Ascending aorta (tissue), 2 donors: Measurements from ENCODE around the gene CDK16. TPM values are rescaled to one million over a fixed set of nuclear protein-coding genes. Genes with fewer than 3 reads are reported as not detected.
A peak's percentile ranks its signal among the peaks of the same experiment; 100 is the strongest.

Source experiments
- DNase-seq, 2 donors: peaks; one replicate each; pipeline ENCODE4 v3.0.0-alpha.2; 2019; ENCODE audit warnings: low spot score in 2 of 2
- H3K27ac ChIP-seq, 2 donors: fragments of 200-600 bp; sonication (generic); one replicate each; pipeline ENCODE4 v1.5.1; 2016 to 2017; ENCODE audit warnings: mild to moderate bottlenecking in 1 of 2
- H3K27me3 ChIP-seq: fragments of 200-600 bp; sonication (generic); one replicate; pipeline ENCODE4 v1.5.1; 2017
- H3K36me3 ChIP-seq, 2 donors: fragments of 200-600 bp; sonication (generic); one replicate each; pipeline ENCODE4 v1.5.1; 2016
- H3K4me1 ChIP-seq, 2 donors: fragments of 200-600 bp; sonication (generic); one replicate each; pipeline ENCODE4 v1.5.1; 2016 to 2017; ENCODE audit warnings: mild to moderate bottlenecking in 1 of 2
- H3K4me3 ChIP-seq, 2 donors: fragments of 200-600 bp; sonication (generic); one replicate each; pipeline ENCODE4 v1.5.1; 2016 to 2017; ENCODE audit warnings: mild to moderate bottlenecking in 1 of 2
- H3K9me3 ChIP-seq, 2 donors: fragments of 200-600 bp; sonication (generic); one replicate each; pipeline ENCODE4 v1.5.1; 2016
- intact Hi-C: fragments of 100-400 bp; cut with DNase I; formaldehyde crosslinking; loops from one replicate; pipeline ENCODE4 v1.15.1; 2023
- total RNA-seq: library from RNA; depleted of rRNA; stranded (reverse); fragments of >200 nt; gene quantifications from one replicate; pipeline ENCODE4 v1.1.0, GENCODE V29; 2016
- TF ChIP-seq, protein P1 (sequence below), 3 experiments: fragments of 200-600 bp in 2 of 3; fragments of 450-650 bp in 1 of 3; sonication (generic) in 2 of 3; IDR thresholded peaks; one replicate each; pipeline ENCODE4 v1.5.1; 2016 to 2019; ENCODE audit warnings: antibody characterized with exemption in 3 of 3, mild to moderate bottlenecking in 1 of 3, moderate library complexity in 1 of 3

The CDK16 gene
- total RNA-seq, 1 donor from 2014 or later, result 87.4 TPM

DNA sequence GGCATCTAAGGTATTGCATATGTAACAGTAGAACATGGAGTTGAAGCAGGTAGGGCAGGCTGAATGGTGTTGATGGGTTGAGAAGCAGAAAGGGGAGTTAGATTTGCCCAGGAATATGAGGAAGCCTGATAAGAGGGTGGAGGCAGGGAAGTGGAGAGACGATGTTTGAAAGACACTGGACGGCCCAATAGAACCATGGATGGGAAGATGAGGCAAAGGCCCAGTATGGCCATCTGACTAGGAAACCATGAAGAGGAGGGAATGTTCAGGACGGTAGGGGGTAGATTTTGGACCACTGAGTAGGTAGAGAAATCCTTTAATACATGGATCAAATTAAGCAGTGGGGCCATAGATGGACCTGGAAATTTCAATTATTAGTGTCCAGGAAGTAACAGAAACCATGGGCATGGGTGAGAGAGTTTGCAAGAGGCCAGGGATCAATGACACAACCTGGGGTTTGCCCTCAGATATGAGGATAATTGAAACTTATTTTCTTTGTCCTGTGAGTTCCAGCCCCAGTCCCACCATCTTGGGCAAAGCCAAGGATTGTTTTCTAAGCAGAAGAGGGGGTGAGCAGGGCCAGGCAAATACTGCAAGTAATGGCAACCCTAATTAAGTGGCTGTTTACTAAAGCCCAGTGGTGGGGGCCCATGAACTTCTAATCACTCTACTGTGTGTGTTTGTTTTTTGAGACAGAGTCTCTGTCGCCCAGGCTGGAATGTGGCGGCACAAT is 11.8 kb downstream of the CDK16 start:
- Histone ChIP-seq H3K36me3 (peaks cover 29 to 39% of the 10 kb centered on the region in 2 donors), H3K4me1 (peaks cover 0 to 3% of the 10 kb centered on the region in 2 donors), H3K4me3 (no peak overlapping the region), H3K9me3 (no peaks in the 10 kb centered on the region), H3K27me3 (no peaks in the 10 kb centered on the region), H3K27ac (no peak overlapping the region)
- TF ChIP-seq, protein P1, sequence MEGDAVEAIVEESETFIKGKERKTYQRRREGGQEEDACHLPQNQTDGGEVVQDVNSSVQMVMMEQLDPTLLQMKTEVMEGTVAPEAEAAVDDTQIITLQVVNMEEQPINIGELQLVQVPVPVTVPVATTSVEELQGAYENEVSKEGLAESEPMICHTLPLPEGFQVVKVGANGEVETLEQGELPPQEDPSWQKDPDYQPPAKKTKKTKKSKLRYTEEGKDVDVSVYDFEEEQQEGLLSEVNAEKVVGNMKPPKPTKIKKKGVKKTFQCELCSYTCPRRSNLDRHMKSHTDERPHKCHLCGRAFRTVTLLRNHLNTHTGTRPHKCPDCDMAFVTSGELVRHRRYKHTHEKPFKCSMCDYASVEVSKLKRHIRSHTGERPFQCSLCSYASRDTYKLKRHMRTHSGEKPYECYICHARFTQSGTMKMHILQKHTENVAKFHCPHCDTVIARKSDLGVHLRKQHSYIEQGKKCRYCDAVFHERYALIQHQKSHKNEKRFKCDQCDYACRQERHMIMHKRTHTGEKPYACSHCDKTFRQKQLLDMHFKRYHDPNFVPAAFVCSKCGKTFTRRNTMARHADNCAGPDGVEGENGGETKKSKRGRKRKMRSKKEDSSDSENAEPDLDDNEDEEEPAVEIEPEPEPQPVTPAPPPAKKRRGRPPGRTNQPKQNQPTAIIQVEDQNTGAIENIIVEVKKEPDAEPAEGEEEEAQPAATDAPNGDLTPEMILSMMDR (IDR thresholded peaks at IDR 0.05), result no peak
- DNase-seq, result peak in 1 of 2 donors; percentile 37
- intact Hi-C loops, result loop anchor here (5.0 kb wide), 4 partner anchors 38 to 1247 kb away; partner anchors contain the start of genes ELK1, FTSJ1 and UBA1

DNA sequence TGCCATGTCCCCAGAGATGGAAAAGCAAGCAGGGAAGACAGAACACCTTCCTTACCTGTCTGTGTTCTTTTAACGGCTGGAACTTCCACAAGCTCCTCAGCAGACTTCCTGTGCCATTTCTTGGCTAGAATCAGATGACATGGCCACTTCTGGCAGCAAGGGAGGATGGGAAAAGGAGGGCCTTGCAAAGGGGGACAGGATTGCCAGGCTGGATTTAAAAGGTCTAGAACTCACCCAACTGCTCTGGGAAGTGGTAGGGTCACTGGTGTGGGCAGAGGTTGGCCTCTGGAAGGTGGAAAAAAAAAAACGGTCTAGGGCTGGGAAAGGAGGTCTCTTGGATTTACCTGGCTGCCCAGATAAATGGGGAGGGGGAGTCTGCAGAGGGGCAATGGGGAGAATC is 12.7 kb downstream of the CDK16 start:
- intact Hi-C loops, result loop anchor here (5.0 kb wide), 4 partner anchors 39 to 1246 kb away; partner anchors contain the start of genes ELK1, FTSJ1 and UBA1
- no peaks in the 10 kb centered on the region for H3K9me3 ChIP-seq
- no peak for DNase-seq
- H3K36me3 ChIP-seq, result peaks cover 20 to 30% of the 10 kb centered on the region in 2 donors
- H3K4me1 ChIP-seq, result peaks cover 0 to 3% of the 10 kb centered on the region in 2 donors
- H3K27me3 ChIP-seq, result no peaks in the 10 kb centered on the region
- no peak overlapping the region for H3K4me3 ChIP-seq
- H3K27ac ChIP-seq, result no peak overlapping the region
- TF ChIP-seq, protein P1 (IDR thresholded peaks at IDR 0.05), result no peak

DNA sequence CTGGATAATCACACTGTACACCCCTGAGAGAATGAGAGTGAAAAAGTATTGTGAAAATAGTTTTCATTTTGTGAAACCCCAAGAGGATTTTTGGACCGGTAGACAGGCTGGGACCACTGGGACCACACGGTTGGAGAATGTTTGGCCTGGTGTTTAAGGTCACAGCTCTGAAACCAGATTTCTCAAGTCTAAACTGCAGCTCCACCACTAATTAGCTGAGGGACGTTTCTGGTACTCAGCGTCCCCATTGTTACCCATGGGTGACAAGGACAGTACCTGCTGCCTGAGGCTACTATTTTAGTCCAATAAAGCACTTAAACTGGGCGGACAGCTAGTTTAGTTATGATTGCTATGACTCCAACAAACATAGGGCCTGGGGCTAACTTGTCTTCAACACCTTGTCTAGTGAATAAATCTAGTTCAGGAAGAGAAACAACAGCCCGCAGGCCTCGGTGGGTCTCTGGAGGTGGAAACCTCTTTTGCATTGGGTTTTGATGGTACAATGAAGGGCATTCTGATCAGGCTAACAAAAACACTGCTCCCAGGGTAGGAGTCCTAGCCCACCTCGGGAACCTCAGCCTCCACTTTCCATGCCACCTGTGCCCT is 13.8 kb downstream of the CDK16 start:
- Histone ChIP-seq H3K4me1 (peaks cover 0 to 3% of the 10 kb centered on the region in 2 donors), H3K36me3 (peaks cover 9 to 19% of the 10 kb centered on the region in 2 donors), H3K27me3 (no peaks in the 10 kb centered on the region), H3K9me3 (no peaks in the 10 kb centered on the region), H3K27ac (peak overlapping the region; percentile 89 to 98), H3K4me3 (peak overlapping the region; percentile 46 to 88)
- intact Hi-C loops, result loop anchor here (5.0 kb wide), 4 partner anchors 40 to 1245 kb away; partner anchors contain the start of genes ELK1, FTSJ1 and UBA1
- DNase-seq, result peak in 1 of 2 donors; percentile 66
- TF ChIP-seq, protein P1 (IDR thresholded peaks at IDR 0.05), result no peak

DNA sequence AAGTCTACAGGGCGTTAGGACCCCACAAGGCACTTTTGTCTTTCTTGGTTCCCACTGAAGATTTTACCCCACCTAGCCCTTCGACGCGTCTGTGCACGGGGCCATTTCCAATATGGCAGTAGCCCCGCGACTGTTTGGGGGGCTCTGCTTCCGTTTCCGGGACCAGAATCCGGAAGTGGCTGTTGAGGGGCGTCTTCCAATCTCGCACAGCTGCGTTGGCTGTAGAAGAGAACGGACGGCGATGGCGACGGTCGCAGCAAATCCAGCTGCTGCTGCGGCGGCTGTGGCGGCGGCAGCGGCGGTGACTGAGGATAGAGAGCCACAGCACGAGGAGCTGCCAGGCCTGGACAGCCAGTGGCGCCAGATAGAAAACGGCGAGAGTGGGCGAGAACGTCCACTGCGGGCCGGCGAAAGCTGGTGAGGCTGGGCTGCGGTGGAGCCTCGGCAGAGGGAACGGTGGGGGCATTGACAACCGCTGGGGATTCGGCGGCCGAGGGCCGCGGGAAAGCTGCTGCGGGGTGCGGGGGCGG is 14.4 kb downstream of the CDK16 start, which contains the start of gene USP11:
Gene USP11, plus strand, starts transcription at position 207 of the 530 bp plus-strand sequence. Its CDS starts 35 bp downstream, at position 242.
- Histone ChIP-seq H3K4me1 (peaks cover 0 to 3% of the 10 kb centered on the region in 2 donors), H3K4me3 (peak within 1 kb of the TSS; percentile 56 to 88), H3K36me3 (peaks cover 6 to 13% of the 10 kb centered on the region in 2 donors), H3K27me3 (no peaks in the 10 kb centered on the region), H3K27ac (peak within 1 kb of the TSS; percentile 89 to 98), H3K9me3 (no peaks in the 10 kb centered on the region)
- peak in 1 of 2 donors; percentile 73 for DNase-seq
- intact Hi-C loops, result loop anchor here (1.0 to 5.0 kb wide), 5 partner anchors 15 to 1244 kb away; partner anchors contain the start of genes CDK16, ELK1, FTSJ1 and UBA1
- TF ChIP-seq, protein P1 (IDR thresholded peaks at IDR 0.05), result no peak

DNA sequence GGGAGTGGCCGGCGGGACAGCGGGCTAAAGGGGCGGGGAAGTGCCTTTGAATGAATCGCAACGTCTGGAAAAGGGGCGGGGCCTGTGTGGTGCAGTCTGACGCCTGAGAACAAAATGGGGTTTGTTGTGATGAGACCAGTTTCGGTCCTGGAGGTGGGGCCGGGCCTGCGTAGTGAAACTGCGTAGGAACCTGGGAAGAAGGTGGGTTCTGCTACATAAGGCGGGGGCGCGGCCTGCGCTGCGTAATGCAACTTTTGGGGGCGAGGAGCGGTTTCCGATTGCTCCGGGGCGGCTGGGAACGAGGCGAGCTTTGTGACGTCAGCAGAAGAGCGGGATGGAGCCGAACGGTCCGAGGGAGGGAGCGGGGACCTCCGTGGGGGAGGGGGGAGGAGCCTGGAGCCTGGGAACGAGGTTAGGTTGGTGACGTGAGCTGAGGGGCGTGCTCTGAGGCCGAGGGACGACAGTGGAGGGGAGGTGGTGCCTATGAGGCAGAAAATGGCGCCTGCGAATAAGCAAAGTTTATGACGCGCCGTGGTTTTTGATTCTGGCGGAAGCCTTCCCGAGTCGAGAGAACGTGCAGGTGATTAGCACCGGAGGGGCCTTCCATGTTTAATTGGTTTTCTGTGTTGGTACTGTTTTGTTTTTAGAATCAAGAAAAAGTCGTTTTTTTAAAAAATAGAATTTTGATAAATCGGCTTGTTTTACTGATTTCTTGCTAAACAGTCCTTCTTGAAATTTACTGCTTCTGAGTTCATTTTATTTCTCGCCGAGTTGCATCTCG is 15.0 kb downstream of the CDK16 start:
- peak overlapping the region; percentile 89 to 98 for H3K27ac ChIP-seq
- DNase-seq, result peak; percentile 96 to 97
- intact Hi-C loops, result loop anchor here (1.0 to 5.0 kb wide), 5 partner anchors 15 to 1244 kb away; partner anchors contain the start of genes CDK16, ELK1, FTSJ1 and UBA1
- TF ChIP-seq, protein P1 (IDR thresholded peaks at IDR 0.05), result no peak
- peaks cover 4 to 7% of the 10 kb centered on the region in 2 donors for H3K36me3 ChIP-seq
- H3K9me3 ChIP-seq, result no peaks in the 10 kb centered on the region
- H3K4me1 ChIP-seq, result peaks cover 0 to 3% of the 10 kb centered on the region in 2 donors
- no peaks in the 10 kb centered on the region for H3K27me3 ChIP-seq
- peak overlapping the region; percentile 56 to 88 for H3K4me3 ChIP-seq
